ENCODE results near the gene EVI5.

Gene EVI5

GRCh38 chr1:92795166-92795565 is 10.3 kb upstream of the EVI5 start:
- Histone ChIP-seq H3K9me3 (ENCODE audit: severe bottlenecking) (no peaks in the 10 kb centered on the region), H3K36me3 (ENCODE audit: low read depth) (no peaks in the 10 kb centered on the region), H3K27me3 (ENCODE audit: insufficient read depth, poor library complexity, severe bottlenecking) (no peaks in the 10 kb centered on the region), H3K27ac (ENCODE audit: poor library complexity, severe bottlenecking) (no peak overlapping the region), H3K4me1 (ENCODE audit: insufficient read depth, poor library complexity, severe bottlenecking) (no peaks in the 10 kb centered on the region), H3K4me3 (ENCODE audit: severe bottlenecking) (no peak overlapping the region)
- no peak for TF ChIP-seq CTCF (IDR thresholded peaks at IDR 0.05; ENCODE audit: poor library complexity, severe bottlenecking)
- ATAC-seq (ENCODE audit: low read depth) (no peak), DNase-seq (ENCODE audit: low spot score) (no peak)

- ATAC-seq (ENCODE audit: low read depth) (peak; percentile 45; the same call in 2 of the 3 replicates), DNase-seq (ENCODE audit: low spot score) (no peak)
- Histone ChIP-seq H3K9me3 (ENCODE audit: severe bottlenecking) (no peaks in the 10 kb centered on the region), H3K36me3 (ENCODE audit: low read depth) (no peaks in the 10 kb centered on the region), H3K27me3 (ENCODE audit: insufficient read depth, poor library complexity, severe bottlenecking) (no peaks in the 10 kb centered on the region), H3K27ac (ENCODE audit: poor library complexity, severe bottlenecking) (no peak overlapping the region), H3K4me1 (ENCODE audit: insufficient read depth, poor library complexity, severe bottlenecking) (no peaks in the 10 kb centered on the region), H3K4me3 (ENCODE audit: severe bottlenecking) (no peak overlapping the region)
- no peak for TF ChIP-seq CTCF (IDR thresholded peaks at IDR 0.05; ENCODE audit: poor library complexity, severe bottlenecking)
Observed at GRCh38 chr1:92792340-92792782, 7.5 kb upstream of the EVI5 start.

GRCh38 chr1:92791487-92792066 is 6.7 kb upstream of the EVI5 start:
- ATAC-seq (ENCODE audit: low read depth) (no peak), DNase-seq (ENCODE audit: low spot score) (no peak)
- TF ChIP-seq CTCF (IDR thresholded peaks at IDR 0.05; ENCODE audit: poor library complexity, severe bottlenecking), result no peak
- H3K27ac ChIP-seq (ENCODE audit: poor library complexity, severe bottlenecking), result no peak overlapping the region
- H3K4me3 ChIP-seq (ENCODE audit: severe bottlenecking), result no peak overlapping the region
- no peaks in the 10 kb centered on the region for H3K9me3 ChIP-seq (ENCODE audit: severe bottlenecking)
- H3K27me3 ChIP-seq (ENCODE audit: insufficient read depth, poor library complexity, severe bottlenecking), result no peaks in the 10 kb centered on the region
- no peaks in the 10 kb centered on the region for H3K4me1 ChIP-seq (ENCODE audit: insufficient read depth, poor library complexity, severe bottlenecking)
- no peaks in the 10 kb centered on the region for H3K36me3 ChIP-seq (ENCODE audit: low read depth)

- H3K36me3 ChIP-seq (ENCODE audit: low read depth), result no peaks in the 10 kb centered on the region
- H3K9me3 ChIP-seq (ENCODE audit: severe bottlenecking), result no peaks in the 10 kb centered on the region
- no peak overlapping the region for H3K27ac ChIP-seq (ENCODE audit: poor library complexity, severe bottlenecking)
- TF ChIP-seq CTCF (IDR thresholded peaks at IDR 0.05; ENCODE audit: poor library complexity, severe bottlenecking), result no peak
- H3K4me3 ChIP-seq (ENCODE audit: severe bottlenecking), result no peak overlapping the region
- DNase-seq (ENCODE audit: low spot score) (no peak), ATAC-seq (ENCODE audit: low read depth) (no peak)
- H3K4me1 ChIP-seq (ENCODE audit: insufficient read depth, poor library complexity, severe bottlenecking), result no peaks in the 10 kb centered on the region
- no peaks in the 10 kb centered on the region for H3K27me3 ChIP-seq (ENCODE audit: insufficient read depth, poor library complexity, severe bottlenecking)
Observed at GRCh38 chr1:92790867-92791266, 6.0 kb upstream of the EVI5 start.

- no peak for DNase-seq (ENCODE audit: low spot score)
- no peaks in the 10 kb centered on the region for H3K4me1 ChIP-seq (ENCODE audit: insufficient read depth, poor library complexity, severe bottlenecking)
- no peak overlapping the region for H3K4me3 ChIP-seq (ENCODE audit: severe bottlenecking)
- no peak overlapping the region for H3K27ac ChIP-seq (ENCODE audit: poor library complexity, severe bottlenecking)
- no peak for ATAC-seq (ENCODE audit: low read depth)
- H3K27me3 ChIP-seq (ENCODE audit: insufficient read depth, poor library complexity, severe bottlenecking), result no peaks in the 10 kb centered on the region
- no peak for TF ChIP-seq CTCF (IDR thresholded peaks at IDR 0.05; ENCODE audit: poor library complexity, severe bottlenecking)
- no peaks in the 10 kb centered on the region for H3K9me3 ChIP-seq (ENCODE audit: severe bottlenecking)
- H3K36me3 ChIP-seq (ENCODE audit: low read depth), result no peaks in the 10 kb centered on the region
Observed at GRCh38 chr1:92790081-92790480, 5.2 kb upstream of the EVI5 start.
